NCI-H345 treated with DMSO at 0.1 percent for 48 hours (cell line): ENCODE measurements around the gene SPATA25.

Source experiments
- DNase-seq: peaks from one replicate; lab custom pipeline; 2025; ENCODE audit not compliant: unreplicated experiment; lab: John Stamatoyannopoulos, UW

SPATA25 gene

GRCh38 chr20:45841407-45842129 lies 45.9 kb downstream of the SPATA25 start:
- no peak for DNase-seq

- no peak for DNase-seq
Observed at GRCh38 chr20:45840700-45841198, 46.7 kb downstream of the SPATA25 start.

DNA sequence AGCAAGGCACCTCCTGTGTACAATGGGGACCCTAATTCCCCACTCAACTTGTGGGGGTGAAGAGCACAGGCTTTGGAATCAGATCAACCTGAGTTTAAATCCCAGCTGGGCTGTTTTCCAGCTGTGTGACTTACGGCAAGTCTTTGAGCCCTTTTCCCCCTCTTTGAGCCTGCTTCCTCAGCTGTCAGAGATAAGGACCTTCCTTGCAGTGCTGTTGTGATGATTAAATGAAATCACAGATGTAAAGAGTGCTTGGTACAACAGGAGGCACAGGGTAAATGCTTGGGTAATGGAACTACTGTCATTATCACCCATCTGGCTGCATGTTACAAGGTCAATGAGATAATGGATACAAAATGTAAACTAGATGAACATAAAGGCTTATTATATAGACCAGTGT lies 50.6 kb downstream of the SPATA25 start:
- no peak for DNase-seq
